GM18511 (cell line): Measurements from ENCODE around the gene SOX8.

ENCODE experiments used
- ATAC-seq: cut with Tn5 transposase; IDR thresholded peaks from one replicate; pipeline ENCODE4 v1.9.1; 2021; ENCODE audit warnings: mild to moderate bottlenecking, moderate library complexity; ENCODE audit not compliant: unreplicated experiment

SOX8 gene

GRCh38 chr16:972316-973002 lies 9.1 kb upstream of the SOX8 start:
- ATAC-seq, result no peak

DNA sequence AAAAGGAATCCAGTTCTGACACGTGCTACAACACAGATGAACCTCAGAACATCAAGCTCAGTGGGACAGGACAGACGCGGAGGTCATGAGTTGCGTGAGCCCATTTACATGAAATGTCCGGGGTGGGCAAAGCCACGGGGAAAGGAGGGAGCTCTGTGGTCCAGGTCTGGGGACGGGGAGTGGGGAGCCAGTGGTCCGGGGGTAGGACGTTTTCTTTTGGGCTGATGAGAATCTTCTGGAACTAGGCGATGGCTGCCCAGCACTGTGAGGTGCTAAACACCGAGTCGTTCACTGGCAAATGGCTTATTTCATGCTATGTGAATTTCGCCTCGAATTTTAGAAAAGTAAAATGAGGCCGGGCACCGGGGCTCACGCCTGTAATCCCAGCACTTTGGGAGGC lies 8.2 kb upstream of the SOX8 start:
- ATAC-seq, result no peak

GRCh38 chr16:974001-974601 lies 7.5 kb upstream of the SOX8 start:
- ATAC-seq, result no peak

DNA sequence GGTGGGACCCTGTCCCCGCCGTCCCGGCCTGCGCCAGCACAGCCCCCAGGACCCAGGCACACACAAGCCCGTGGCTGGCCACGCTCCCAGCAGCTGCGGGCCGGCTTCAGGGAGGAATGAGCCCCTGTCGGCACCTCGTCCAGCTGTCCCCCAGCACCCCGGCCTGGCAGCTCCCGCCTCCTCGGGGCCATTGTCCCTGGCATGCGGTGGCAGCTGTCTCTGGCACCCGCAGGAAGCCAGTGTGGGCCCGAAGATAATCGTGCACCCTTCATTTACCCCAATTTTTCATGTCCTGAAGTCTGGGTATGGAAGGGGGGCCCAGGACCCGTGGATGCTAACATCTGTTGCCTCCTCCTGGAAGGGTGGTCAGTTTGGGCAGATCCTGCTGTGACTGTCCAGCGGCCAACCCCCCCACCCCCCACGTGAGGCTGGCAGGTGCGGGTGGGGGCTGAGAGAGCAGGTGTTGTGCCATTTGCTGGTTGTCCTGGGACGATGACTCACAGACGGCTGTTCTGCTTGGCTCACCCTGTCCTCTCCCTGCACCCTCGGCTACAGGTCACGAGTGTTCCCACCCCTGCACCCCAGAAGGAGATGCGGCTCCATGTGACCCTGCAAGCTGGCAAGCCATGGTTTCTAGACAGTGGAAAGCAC lies 6.8 kb upstream of the SOX8 start:
- ATAC-seq, result no peak

DNA sequence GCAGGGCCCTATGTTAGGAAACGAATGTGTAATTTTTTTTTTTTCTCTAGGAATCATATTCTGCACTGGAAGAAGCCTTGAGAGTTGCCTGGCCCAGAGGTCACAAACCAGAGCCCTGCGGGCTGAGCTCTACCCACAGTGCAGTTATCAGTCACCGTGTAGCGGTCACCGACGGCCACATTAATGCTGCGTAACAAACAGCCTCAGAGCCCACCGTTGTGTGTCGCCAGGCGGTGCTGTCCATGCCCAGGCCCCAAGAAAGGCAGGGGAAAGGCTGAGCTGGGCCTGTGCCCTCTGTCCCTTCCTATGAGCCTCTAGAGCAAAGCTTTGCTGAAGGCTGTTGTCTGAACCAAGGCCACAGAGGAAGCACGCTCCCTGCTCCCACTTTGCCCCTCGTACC lies 6.3 kb upstream of the SOX8 start:
- no peak for ATAC-seq

GRCh38 chr16:976389-976931 lies 5.1 kb upstream of the SOX8 start:
- ATAC-seq, result no peak

DNA sequence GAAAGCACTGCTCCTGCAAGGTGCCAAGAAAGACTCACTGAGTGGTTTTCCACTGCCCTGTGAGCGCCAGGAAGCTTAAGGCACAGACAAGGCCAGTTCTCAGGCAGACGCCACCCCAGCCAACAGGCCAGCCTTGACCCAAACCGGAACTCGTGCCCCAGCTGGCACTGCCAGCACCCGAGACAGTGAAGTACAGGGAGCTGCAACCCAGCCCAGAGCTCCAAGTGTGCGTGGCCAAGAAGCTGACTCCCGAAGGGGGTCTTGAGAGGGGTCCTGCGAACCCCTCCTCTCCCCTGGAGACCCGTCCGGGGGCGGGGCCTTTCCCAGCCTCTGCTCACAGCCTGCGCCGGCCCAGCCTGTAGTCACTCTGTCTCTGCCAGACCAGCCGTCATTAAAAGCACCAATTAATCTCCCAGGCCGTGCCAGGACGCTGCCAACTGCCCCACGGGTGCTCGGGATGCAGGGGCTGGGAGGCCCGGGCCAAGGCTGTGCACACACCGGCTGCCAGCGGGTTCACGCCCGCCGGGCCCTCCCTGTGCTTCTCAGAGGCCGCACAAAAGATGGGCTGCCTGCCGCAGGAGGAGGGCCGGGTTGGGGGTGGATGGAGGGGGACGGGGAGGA lies 4.4 kb upstream of the SOX8 start:
- ATAC-seq, result no peak

GRCh38 chr16:977896-978295 lies 3.7 kb upstream of the SOX8 start:
- no peak for ATAC-seq

- ATAC-seq, result no peak
Observed at GRCh38 chr16:978403-978802, 3.2 kb upstream of the SOX8 start.

DNA sequence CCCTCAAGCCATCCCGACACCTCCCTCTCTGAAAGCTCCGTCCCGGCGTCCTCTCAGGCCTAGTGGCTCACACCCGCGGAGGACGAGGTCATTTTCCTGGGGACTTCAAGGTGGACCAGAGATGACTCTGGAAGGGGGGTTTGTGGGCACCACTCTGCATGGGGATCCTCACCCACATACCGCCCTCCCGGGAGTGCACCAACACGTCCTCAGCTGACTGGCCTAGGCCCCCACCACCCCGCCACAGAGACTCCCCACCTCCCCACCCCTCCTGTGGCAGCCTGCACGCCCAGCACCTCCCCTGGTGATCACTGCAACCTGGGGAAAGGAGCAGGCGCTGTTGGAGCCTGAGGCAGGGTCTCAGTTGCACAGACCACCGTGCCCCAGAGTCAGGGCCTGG lies 2.4 kb upstream of the SOX8 start:
- no peak for ATAC-seq

DNA sequence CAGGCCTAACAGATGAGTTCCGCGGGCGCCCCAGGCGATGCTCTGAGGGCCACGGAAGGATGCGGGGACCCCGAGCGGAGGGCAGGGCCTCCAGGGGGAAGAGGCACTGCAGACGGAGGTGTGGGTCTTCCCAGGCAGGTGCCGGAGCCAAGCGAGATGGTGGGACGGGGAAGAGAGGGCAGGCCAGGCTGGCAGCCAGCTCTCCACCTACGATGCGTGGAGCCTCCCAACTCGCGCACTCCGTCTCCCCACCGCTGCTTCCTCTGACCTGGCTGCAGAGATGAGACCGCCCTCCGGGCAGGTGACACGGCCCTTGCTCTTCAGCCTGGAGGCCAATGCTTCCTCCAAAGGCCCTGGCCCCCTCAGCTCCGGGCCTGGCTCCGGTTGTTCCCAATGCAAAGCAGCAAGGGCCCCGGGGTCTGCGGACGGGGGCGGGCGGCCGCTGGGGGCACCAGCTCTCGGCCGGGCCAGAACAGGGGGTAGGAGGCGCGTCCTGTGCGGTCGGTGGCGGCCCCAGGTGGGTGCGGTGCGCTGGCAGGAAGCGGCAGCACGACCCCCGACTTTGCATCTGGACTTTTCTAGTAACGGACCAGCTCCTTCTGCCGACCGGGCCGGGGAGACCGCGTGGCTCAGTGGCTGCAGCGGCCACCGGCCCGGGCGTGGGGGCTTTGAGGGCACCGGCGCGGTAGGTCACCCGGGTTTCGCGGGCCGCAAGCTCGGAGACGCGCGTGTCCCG lies 1.5 kb upstream of the SOX8 start:
- no peak for ATAC-seq

- no peak for ATAC-seq
Observed at GRCh38 chr16:980595-980854, 1.0 kb upstream of the SOX8 start.

DNA sequence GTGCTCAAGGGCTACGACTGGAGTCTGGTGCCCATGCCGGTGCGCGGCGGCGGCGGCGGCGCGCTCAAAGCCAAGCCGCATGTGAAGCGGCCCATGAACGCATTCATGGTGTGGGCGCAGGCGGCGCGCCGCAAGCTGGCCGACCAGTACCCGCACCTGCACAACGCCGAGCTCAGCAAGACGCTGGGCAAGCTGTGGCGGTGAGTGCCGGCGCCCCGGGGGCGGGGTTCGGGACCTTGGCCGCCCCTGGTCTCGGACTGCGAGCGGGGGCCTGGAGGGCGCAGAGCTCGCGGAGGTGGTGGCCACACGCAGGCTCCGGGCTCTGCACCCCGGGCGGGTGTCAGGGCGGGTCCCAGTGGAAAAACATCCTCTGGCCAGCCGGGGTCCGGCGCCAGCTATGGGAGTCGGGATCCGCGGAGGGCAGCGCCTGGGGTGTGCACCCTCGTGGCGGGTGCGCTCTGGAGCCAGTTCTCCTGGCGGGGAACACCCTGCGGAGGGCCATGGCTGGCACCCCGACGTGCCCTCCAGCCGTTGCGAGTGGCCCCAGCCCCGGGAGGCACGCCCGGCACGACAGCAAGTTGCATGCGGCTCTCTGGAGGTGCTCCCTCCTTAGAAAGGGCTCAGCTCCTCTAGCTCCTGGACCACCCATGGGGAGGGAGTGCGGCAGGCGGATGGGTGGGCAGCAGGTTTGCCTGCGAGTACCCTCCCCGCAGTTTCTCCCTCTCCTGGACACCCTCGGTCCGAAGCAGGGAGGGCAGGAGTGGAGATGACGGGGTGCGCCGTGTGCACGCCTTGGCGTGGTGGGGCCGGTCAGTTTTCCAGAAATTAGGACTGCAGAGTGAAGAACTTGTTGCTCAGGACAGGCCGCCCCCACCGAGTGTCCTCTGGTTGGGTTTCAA lies 824 bp downstream of the SOX8 start:
- no peak for ATAC-seq

DNA sequence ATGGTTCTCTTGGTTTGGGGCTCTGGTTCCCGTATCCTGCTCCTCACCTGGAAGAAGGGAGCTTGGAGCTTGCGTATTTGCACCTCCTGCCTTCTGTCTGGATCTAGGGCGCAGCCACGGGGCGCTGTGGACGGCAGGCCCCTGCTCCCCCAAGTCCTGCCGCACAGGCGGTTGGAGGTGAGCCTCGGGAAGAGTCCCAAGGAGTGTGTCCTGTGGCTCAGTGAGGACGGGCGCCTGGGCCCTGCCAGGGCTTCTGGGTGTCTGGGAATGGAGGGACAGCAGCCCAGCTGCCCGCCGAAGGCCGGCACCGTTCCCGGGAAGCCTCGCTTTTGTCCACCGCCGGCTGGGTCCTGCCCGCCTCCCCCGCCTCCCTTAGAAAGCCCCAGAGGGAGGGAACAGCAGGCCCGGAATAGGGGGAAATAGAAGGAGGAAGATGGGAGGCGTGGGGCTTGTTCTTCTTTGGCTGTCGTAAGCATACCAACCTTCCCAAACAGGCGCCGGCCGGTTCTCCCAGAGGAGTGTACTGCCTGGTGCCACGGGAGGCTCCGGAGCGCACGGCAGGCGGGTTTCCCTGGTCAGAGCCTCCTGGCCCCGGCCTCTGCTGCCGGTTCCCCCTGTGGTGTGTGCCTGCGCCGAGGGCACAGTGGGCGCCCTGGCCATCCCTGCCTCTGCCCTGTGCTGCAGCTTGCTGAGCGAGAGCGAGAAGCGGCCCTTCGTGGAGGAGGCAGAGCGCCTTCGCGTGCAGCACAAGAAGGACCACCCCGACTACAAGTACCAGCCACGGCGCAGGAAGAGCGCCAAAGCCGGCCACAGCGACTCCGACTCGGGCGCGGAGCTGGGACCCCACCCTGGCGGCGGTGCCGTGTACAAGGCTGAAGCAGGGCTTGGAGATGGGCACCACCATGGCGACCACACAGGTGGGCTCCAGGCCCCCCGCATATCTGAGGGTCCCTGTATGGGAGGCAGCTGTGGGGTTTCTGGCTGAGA lies 1.8 kb downstream of the SOX8 start:
- ATAC-seq, result no peak

DNA sequence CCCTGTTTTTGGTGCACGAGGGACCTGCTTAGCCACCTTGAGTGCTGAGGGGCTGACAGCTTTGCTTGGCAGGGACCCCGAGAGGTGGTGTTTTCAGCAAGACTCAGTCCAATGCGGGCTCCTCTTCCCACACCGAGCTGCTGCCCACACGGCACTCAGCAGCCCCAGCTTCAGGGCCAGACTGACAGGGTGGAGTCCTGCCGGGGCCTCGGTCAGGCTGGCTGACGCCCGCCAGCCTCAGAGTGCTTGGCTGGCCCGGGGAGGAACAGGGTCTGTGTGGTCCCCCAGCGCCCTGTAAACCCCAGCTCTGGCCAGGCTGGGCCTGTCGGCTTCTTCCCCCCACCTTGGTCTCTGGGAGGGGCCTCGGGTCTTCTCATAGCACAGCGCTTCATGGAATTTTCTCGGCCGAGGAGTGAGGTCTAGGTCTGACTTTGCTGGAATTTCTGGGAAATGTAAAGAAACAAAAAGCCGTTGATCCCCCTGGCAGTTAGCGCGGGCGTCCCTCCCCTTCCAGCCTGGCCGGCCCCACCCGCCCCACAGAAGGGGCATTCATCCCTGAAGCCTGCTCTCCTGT lies 2.6 kb downstream of the SOX8 start:
- ATAC-seq, result no peak

DNA sequence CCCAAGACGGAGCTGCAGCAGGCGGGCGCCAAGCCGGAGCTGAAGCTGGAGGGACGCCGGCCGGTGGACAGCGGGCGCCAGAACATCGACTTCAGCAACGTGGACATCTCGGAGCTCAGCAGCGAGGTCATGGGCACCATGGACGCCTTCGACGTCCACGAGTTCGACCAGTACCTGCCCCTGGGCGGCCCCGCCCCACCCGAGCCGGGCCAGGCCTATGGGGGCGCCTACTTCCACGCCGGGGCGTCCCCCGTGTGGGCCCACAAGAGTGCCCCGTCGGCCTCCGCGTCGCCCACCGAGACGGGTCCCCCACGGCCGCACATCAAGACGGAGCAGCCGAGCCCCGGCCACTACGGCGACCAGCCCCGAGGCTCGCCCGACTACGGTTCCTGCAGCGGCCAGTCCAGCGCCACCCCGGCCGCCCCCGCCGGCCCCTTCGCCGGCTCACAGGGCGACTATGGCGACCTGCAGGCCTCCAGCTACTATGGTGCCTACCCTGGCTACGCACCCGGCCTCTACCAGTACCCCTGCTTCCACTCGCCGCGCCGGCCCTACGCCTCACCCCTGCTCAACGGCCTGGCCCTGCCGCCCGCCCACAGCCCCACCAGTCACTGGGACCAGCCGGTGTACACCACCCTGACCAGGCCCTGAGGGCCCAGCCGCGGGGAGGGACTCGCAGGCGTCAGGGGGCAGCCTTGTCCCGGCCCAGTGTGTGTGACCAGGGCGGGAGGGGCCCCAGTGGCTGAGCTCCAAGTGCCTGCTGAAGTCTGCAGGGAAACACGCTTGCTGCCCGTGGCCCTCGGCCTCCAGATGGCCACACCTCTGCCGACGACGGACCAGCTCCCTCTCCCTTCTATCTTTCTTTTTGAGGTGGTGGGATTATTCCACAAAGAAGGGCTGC lies 3.4 kb downstream of the SOX8 start:
- ATAC-seq, result no peak

- ATAC-seq, result no peak
Observed at GRCh38 chr16:985646-986400, 4.3 kb downstream of the SOX8 start.
